T-helper 2 cell (primary cell): ENCODE data around the gene SORL1-AS1.
A peak's percentile ranks its signal among the peaks of the same experiment; 100 is the strongest.

Experiments
- DNase-seq, 5 experiments: peaks; one replicate each; pipeline versions ENCODE4 v3.0.0 to v3.0.0-alpha.2; 2012 to 2022

The SORL1-AS1 gene

DNA sequence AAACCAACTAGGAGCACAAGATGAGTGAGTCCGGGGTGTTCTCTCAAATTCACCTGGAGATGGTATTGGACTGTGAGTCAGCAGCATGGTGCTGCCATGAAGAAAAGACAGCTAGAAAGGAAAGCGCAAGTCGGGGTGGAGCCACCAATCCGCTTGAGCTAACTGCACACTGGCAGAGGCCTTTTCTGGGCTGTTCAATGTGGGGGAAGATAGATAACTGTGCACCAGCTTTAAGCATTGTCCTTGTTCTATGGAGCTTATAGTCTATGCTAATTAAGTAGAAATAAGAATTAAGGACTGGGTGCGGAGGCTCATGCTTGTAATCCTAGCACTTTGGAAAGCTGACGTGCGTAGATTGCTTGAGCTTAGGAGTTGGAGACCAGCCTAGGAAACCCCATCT lies 21.9 kb upstream of the SORL1-AS1 start:
- DNase-seq, result no peak

DNA sequence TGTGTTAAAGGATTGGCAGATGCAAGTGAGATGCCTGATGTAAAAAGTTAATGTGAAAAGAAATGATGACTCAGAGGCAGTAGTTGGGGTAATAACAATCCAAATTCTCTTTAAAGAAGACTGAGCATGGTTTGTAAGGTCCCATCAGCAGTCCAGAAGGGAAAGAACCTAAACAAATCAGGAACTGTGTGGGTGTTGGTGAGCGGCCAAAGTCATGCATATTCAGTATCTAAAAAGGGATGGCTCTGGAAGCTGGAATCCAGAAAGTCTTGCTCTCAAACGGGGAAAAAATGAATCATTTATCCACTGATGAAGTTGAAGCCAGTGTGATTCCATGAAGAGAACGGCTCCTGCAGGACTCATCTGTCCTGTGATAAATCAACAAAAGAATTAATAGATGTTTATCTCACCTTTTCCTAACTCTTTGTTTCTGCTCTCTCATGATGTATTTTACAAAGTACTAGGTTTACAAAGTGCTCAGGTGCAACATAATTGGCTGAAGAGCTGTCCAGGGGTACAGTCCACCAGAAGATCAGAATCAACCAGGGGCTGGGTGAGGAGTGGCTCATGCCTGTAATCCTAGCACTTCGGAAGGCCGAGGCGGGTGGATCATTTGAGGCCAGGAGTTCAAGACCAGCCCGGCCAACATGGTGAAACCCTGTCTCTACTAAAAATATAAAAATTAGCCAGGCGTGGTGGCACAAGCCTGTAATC lies 20.5 kb upstream of the SORL1-AS1 start:
- DNase-seq, result no peak

DNA sequence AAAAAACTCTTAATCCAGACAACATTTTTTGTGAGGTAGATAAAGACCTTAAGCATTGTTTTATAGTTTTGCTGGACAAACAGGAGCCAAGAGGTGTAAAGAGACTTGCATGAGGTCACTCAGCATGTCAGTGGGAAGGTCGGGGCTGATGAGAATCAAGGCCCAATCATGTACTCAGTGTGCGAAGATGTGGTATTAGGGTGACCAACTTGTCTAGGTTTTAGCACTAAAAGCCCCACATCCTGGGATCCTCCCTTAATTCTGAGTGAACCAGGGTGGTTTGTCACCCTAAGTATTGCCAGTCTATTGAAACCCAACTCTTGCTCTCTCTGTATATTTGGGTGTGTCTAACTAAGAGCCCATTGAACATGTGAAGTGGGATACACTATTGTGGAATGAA lies 19.5 kb upstream of the SORL1-AS1 start:
- DNase-seq, result peak in 2 of 5 experiments; percentile 39 to 40

DNA sequence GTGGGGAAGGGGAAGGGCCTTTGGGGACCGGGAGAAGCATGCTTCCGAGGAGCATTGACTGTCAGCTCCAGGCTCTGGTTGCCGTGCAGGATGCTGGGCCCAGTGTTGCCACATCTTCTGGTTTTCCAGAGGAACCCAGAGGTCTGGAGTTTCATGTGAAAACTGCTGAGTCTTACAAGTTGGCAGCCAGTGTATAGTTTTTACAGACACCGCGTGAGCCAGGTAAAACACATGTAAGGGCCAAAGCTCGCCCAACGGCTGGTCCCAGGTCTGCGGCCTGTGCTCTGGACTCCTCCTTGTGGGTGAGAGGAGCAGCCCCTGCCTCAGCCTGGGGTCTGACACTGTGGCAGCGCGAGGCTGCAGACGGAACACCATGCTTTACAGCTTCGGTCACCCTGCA lies 18.4 kb upstream of the SORL1-AS1 start:
- DNase-seq, result no peak

DNA sequence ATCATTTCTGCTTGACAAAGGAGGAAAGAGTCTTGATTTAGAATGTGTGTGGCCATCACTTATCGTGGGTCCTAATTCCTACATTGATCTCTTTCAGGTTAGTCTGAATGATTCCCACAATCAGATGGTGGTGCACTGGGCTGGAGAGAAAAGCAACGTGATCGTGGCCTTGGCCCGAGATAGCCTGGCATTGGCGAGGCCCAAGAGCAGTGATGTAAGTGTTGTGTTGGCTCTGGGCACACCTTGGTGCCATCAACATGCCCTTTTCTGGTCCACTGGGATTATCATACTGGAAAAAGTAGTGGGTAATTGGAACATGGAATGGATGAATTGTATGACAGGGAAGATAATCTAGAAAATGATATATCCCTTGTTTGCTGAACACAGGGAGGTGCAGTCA lies 17.1 kb upstream of the SORL1-AS1 start:
- DNase-seq, result no peak

DNA sequence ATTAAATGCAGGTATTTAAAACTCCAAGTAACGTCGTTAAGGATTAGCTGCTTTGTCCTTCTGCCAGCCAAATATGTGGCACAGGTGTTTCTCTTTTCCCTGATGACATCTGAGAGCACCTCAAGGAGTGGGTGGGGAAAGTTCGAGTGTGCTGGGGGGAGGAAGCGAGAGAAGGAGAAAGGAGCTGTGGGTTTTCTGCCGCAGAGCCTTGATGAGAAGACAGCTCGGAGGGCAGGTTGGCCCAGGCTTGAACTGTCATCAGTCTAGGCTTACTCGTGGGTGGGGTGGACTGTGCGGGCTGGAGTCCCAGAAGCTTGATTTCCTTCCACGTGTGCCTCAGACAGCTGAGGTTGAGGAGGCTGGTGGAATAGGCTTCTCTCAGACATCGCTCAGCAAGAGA lies 15.2 kb upstream of the SORL1-AS1 start:
- DNase-seq, result peak; percentile 39 to 83 (median 76)

DNA sequence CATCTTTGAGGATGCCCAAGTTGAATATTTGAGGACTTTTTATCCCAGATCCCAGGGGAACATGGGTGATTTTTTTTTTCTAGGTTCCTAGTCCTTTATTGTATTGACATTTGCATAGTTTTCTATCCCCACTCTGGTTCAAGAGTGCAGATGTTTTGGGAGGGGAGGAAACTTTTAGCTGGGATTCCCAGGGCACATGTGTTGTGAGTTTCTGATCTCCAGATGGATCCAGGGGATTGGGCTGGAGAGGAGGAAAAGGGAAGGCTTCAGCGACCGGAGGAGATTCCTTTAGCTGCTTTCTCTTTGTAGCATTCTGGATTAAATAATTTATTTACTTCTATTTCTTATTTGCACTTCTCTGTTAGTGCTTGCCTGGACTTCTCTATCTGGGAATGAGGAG lies 14.7 kb upstream of the SORL1-AS1 start:
- DNase-seq, result no peak

DNA sequence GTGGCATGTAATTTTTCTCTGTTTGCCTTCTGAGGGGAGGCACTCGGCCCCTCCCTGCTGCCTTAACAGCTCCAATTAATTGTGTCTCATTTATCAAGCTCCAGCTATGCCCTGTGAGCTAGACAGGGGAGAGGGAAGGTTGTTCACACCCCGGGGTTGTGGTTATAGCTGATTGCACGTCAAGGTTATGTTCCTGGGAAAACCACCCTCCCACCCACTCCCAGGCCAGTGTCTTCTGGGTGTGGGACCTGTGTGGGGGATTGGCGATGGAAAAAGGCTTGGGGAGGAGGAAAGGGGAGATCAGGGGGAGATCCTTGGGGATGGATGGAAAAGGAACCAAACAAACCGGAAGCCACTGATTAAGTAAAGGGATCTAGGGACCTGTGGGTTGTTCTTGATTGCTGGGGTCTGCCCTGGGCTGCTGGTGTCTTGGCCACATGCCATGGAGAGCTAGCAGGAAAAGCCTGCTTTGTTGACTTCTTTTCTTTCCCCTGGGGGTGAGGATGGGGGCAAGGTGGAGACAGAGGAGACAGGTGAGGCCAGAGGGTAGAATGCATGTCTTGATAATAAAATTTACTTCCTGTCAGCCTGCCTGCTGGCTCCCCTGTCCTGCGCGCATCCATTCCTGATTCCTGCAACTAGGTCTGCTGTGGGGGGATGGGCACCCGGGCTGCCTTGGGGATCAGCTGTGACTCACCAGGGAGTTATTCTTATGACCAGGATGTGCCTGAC lies 13.5 kb upstream of the SORL1-AS1 start:
- peak in 3 of 5 experiments; percentile 13 to 81 (median 44) for DNase-seq

DNA sequence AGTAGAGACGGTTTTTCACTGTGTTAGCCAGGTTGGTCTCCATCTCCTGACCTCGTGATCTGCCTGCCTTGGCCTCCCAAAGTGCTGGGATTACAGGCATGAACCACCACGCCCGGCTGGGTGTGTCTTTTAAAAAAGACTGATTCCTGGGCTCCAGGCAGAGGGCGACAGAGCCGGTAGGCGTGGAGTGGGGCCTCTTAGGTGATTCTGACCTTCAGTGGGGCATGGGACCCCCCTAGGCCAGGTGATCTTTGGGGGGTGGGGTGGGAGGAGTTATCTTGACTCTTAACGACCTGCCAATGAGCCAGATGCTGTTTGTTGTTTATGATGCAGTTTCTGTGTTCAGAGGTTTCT lies 12.9 kb upstream of the SORL1-AS1 start:
- DNase-seq, result no peak

DNA sequence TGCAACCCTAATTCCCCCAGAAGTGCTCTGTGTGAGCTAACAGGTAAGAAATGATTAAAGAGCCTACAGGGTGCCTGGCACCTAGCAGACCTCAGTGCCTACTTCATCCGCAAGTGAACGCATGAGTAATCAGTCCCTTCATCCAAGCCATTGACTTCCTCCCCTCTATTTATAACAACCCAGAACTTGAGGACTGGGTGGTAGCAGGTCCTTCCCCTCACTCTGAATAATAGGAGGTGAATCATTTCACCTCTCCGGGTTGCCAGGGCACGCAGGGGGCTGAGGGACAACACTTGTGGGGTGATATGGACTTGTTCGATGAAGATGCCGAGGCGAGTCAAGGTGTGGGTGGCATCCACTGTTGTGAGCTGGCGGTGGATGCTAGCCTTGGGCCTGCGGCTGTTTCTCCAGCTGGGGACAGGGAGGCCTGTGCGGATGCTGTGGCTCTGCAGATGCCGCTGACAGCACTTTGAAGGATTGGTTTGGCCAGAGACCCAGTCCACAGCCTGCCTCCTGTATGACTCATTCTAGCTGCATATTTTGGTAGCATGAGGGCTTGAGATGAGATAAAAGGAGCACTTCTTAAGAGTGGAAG lies 11.7 kb upstream of the SORL1-AS1 start:
- peak; percentile 16 to 94 (median 72) for DNase-seq

DNA sequence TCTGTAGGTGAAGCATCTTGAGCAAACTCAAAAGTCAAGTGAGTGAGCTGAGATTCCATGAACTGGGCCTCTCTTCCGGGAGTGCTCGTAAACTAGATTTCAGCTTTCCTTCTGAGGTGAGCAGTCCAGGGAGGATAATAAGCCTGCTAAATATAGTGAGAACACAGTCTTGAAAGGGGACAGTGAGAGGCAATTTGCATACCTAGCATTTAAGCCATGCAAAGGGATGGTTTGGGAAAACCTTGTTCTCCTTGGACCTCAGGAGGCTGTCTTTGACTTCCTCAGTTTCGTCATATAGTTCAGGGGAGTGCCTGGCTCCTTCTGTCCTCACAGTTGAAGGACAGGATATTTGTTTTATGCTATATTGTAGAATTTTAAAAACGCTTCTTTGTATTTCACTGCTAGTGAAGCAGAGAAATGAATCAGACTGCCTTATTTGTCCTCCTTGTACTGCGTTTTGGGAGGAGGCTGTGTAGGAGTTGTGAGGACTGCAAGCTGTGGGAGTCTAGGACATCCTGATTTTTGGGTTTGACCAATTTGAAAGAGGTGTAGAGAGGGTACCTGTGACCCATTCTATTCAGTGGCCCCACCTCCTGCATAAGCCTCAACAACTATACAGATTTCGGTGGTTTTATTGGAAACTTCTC lies 11.0 kb upstream of the SORL1-AS1 start:
- DNase-seq, result no peak

DNA sequence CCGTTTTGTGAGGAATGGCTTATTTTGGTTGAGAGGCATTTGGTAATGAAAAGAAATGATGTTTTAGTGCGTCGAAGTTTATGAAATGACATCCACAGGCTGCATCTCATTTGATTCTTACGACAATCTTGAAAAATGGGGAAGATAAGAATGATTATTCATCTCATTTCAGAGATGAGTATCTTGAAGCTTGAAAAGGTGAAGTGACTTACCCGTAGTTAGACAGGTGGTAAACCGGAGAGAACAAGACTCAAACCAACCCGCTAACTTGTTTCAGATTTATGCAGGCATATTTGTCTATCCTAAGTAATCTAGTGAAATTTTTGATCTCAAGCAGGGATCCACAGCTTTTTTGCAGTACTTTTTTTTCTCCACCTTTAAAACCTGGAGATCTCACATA lies 9.1 kb upstream of the SORL1-AS1 start:
- DNase-seq, result peak in 1 of 5 experiments; percentile 73

DNA sequence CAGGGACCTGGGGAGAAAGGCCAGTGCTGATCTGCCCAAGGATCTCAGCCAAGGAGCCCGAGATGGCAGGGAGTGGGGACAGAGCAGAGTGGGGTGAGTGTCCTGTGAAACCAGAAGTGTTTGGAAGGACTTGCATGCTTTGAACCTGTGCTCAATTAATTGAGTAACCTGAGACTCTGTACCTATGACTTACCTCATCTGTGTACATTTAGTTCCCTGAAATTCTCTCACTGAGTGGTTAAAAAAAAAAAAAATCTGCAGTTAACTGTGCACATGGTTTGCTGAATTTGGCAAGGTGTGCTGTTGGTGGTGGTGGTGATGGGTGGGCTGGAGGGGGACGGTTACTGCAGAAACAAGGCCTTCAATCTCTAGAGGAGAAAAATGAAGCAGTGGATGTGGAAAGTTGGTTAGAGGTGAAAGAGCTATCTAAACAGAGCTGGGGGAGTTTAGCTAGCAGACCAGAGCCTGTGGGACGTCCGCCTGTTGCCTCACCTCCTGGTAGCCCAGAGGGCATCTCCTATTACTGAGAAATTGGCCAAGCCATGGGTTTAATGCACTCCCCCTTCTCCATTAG lies 8.3 kb upstream of the SORL1-AS1 start:
- no peak for DNase-seq

DNA sequence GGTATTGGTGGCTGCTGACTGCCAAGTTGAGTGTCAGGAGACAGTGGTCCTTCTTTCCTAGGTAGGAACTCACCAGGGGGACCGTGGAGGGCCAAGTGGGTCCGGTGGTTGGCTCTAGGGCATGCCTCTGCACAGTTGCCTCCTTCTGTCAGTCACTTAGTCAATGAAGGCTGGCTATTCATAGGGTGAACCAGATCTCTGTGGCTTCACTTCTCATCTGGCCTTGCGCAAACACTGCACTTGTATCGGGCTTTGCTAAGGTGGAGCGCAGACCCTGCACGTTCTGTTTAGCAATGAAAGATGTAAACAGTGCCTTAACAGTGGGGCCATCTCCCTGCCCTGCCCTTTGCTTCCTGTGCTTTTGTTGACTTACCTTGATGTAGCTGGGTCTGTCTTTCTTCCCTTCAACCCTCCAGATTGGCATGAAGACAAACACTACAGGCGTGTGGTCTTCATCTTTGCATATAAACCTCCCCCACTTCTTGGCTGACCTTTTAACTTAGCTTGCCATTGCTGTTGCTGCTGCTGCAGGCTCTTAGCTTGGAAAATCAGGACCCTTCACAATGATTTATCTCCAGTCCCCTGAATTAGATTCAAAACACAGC lies 6.7 kb upstream of the SORL1-AS1 start:
- DNase-seq, result peak in 3 of 5 experiments; percentile 35 to 84 (median 48)

DNA sequence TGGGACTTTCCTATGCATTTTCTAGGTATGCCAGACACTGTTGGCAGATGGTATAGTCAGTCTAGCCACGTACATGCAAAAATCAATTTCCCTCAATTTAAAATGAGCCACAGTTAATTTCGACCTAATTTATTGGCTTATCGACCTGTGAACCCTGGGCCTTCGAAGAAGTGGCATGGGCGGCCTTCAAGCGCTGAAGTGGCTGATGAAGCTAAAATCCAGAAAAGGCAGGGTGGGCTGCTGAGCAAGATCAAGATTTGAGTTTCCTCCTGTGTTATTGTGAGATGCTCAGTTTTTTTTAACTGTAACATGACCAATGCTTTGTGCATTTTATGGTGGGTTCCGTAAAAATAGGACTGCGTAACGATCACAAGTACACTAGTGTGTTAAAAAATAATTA lies 5.8 kb upstream of the SORL1-AS1 start:
- DNase-seq, result no peak

DNA sequence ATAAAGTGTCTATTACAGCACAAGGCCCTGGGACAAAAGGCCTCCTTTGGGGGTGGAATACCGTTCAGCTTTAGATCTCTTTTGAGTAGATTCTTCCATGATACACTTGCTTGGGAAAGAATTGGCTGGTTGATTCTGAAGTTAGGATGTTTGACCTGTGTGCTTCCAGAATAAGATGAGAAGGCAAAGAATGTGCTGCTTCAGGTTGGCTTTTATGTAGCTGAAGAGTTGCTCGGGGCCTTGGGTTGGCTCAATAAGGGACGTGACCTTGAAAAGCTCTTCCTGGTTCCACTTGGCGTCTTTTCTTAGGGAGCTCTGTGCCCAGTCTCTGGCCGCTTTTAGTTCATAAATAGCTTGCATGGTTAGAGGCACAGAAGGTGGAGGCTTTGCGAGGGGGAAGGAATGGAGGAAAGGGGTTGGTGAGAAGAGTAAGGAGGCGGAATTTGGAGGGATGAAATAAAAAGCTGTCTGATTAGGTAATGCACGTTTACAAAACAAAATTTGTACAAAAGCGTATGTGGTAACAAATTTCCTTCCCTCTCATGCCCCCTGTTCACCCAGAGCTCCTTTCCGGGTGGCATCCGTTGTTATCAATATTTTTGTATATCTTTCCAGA lies 4.2 kb upstream of the SORL1-AS1 start:
- DNase-seq, result no peak

DNA sequence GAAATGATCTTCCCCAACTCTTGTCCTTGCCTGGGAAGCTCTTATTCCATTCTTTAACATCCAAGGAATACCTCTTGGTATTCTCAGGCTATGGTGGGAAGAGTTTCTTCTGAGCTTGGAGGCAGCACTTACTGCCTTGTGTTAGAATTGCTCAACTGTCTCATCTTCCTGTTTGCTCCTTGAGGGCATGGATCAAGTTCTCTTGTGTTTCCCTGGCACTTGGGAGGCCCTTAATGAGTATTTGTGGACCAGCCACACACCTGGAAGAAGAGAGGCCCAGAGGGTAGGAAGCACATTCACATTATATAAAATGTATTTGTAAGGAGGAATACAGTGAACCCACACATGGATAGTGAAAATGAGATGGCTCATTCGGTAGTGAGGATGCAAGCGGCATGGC lies 3.4 kb upstream of the SORL1-AS1 start:
- DNase-seq, result no peak

DNA sequence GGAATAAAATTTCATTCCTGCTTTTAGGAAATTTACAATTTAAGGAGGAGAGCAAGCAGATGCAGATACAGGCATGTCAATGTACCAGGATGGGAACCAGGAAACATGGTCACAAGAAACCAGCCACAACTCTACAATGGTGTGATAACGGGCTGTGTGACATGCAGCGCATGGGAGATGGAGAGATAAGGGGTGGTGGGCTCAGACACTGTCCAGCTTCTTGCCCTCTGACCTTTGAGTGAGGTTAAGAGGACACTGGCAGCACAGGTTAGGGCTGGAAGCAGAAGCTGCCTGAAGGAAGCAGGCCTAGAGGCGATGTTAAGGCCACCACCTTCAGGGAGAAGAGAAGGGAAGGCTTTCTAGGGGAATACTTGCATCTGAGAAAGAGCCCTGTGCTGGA lies 2.3 kb upstream of the SORL1-AS1 start:
- DNase-seq, result no peak

DNA sequence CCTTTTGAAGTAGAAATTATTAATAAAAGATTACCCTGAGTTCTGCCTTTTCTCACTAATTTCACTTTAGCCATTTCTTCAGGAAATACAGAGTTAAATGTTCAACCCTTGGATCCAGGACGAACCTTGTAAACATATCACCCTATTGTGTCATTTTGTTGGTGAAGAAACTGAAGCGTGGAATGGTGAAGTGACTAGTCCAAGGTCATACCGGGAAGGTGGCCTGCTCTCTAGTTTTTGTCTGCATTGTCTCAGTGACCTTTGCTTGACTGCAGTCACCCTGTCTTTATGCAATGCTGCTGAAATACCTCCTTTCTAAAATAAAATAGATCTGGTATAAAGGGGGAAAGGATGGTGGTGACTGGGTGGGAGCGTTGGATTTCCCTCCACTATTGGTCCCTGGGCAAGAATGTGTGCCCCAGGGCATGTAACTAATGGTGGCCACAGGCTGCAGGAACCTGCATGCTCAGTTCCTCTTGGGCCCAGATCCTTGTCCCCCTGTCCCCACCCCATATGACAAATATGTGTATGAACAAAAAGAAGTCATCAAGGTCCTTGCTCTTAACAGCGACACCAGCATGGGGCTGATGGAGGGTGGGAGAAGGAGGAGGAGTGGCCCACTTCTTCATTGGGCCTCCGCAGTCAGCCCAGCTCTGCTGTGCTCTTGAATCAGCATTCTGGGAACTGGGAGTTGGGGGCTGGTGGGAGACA lies 977 bp upstream of the SORL1-AS1 start:
- no peak for DNase-seq

DNA sequence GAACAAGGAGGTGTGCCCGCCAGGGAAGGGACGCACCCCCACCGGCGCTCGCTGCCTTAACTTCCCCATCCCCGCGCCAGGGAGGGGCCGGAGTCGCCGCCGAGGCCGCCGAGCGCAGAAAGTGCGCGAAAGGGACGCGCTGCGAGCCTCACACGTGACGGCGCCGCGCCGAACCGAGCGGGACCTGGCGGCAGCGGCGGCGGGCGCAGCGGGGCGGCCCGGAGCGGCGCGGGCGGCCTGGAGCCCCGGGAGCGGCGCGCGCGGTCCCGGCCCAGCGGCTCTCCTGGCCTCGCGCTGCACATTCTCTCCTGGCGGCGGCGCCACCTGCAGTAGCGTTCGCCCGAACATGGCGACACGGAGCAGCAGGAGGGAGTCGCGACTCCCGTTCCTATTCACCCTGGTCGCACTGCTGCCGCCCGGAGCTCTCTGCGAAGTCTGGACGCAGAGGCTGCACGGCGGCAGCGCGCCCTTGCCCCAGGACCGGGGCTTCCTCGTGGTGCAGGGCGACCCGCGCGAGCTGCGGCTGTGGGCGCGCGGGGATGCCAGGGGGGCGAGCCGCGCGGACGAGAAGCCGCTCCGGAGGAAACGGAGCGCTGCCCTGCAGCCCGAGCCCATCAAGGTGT lies 670 bp downstream of the SORL1-AS1 start, which contains the start of gene SORL1:
TSS of gene SORL1 (plus strand) at position 329 of the 623 bp plus-strand sequence. CDS start at position 347, 18 bp downstream.
- DNase-seq, result peak; percentile 33 to 87 (median 69)
